PC-3 (cell line): ENCODE measurements around the gene HMGA1. TPM values are rescaled to one million over a fixed set of nuclear protein-coding genes. Genes with fewer than 3 reads are reported as not detected.

Experiments
- ATAC-seq: fragments of 200-7000 bp; cut with Tn5 transposase; 2 replicates; pipeline ENCODE4 v1.9.1; 2020; ENCODE audit warnings: mild to moderate bottlenecking, moderate library complexity
- BruUV-seq: library from RNA; stranded (reverse); fragments of 400-500 nt; replicated peaks from 2 replicates; lab custom pipeline; 2021; lab: Mats Ljungman, UMichigan
- CTCF ChIA-PET: fragments of 300-600 bp; sonication (Branson Sonifier 250); formaldehyde crosslinking; loops from one replicate; lab custom pipeline; 2022; ENCODE audit warnings: antibody characterized with exemption; lab: Charles Lee
- POLR2A ChIA-PET: fragments of 300-600 bp; sonication (Branson Sonifier 250); formaldehyde crosslinking; loops from one replicate; lab custom pipeline; 2022; ENCODE audit warnings: antibody characterized with exemption; ENCODE audit not compliant: unreplicated experiment; lab: Charles Lee
- DNase-seq: peaks from one replicate; pipeline ENCODE4 v3.0.0-alpha.2; 2015
- H2AFZ ChIP-seq: fragments of 300-600 bp; sonication (generic); 2 replicates; pipeline ENCODE4 v1.6.0; 2016; ENCODE audit warnings: antibody characterized with exemption, low read length
- H3F3A ChIP-seq: fragments of 300-600 bp; sonication (generic); one replicate; pipeline ENCODE4 v1.6.0; 2017; ENCODE audit warnings: antibody characterized with exemption, low read length, control low read depth, mild to moderate bottlenecking; ENCODE audit not compliant: unreplicated experiment
- H3K27ac ChIP-seq: fragments of 300-600 bp; sonication (generic); 2 replicates; pipeline ENCODE4 v1.5.1; 2016; ENCODE audit warnings: mild to moderate bottlenecking, low read length
- H3K27me3 ChIP-seq: fragments of 300-600 bp; sonication (generic); 2 replicates; pipeline ENCODE4 v1.6.1; 2016; ENCODE audit warnings: low read length, mixed read lengths
- H3K36me3 ChIP-seq: fragments of 300-600 bp; sonication (generic); 2 replicates; pipeline ENCODE4 v1.6.1; 2016; ENCODE audit warnings: low read depth, mixed run types, low read length, mixed read lengths
- H3K4me1 ChIP-seq: fragments of 300-600 bp; sonication (generic); 2 replicates; pipeline ENCODE4 v1.5.1; 2016; ENCODE audit warnings: low read length; ENCODE audit not compliant: insufficient read depth
- H3K4me2 ChIP-seq: fragments of 300-600 bp; sonication (generic); 2 replicates; pipeline ENCODE4 v1.6.0; 2016; ENCODE audit warnings: low read length
- H3K4me3 ChIP-seq: fragments of 300-600 bp; sonication (generic); 2 replicates; pipeline ENCODE4 v1.5.1; 2016; ENCODE audit warnings: mild to moderate bottlenecking, low read length, mixed read lengths
- H3K79me2 ChIP-seq: fragments of 300-600 bp; sonication (generic); 2 replicates; pipeline ENCODE4 v1.6.1; 2017; ENCODE audit warnings: low read length, mixed read lengths
- H3K9ac ChIP-seq: fragments of 300-600 bp; sonication (generic); 2 replicates; pipeline ENCODE4 v1.6.0; 2016; ENCODE audit warnings: mild to moderate bottlenecking, low read length
- H3K9me2 ChIP-seq: fragments of 300-600 bp; sonication (generic); replicated peaks from 2 replicates; pipeline ENCODE4 v1.6.1; 2016; ENCODE audit warnings: mixed run types, low read length, mixed read lengths
- H3K9me3 ChIP-seq: fragments of 300-600 bp; sonication (generic); 2 replicates; pipeline ENCODE4 v1.6.1; 2016; ENCODE audit warnings: low read length, mixed read lengths
- H4K20me1 ChIP-seq: fragments of 300-600 bp; sonication (generic); 2 replicates; pipeline ENCODE4 v1.6.1; 2016; ENCODE audit warnings: low read length, mixed read lengths
- EZH2 ChIP-seq: fragments of 300-600 bp; sonication (generic); IDR thresholded peaks from one replicate; pipeline ENCODE4 v1.6.1; 2017; ENCODE audit warnings: antibody characterized with exemption, mild to moderate bottlenecking, low read length; ENCODE audit not compliant: unreplicated experiment
- EZH2phosphoT487 ChIP-seq: fragments of 300-600 bp; sonication (generic); IDR thresholded peaks from 2 replicates; pipeline ENCODE4 v1.6.1; 2018; ENCODE audit warnings: mild to moderate bottlenecking, antibody characterized with exemption, low read length, borderline replicate concordance
- intact Hi-C: fragments of 100-400 bp; cut with micrococcal nuclease; formaldehyde crosslinking; loops from 2 replicates; pipeline ENCODE4 v1.9.0; 2023
- total RNA-seq: library from RNA; depleted of rRNA; stranded (reverse); fragments of >200 nt; gene quantifications from 2 replicates; pipeline ENCODE4 v1.2.3, GENCODE V29; 2014
- TF ChIP-seq, protein P1 (sequence below): fragments of 300-600 bp; sonication (generic); conservative IDR thresholded peaks from 2 replicates; pipeline ENCODE4 v1.5.1; 2017; ENCODE audit warnings: antibody characterized with exemption, low read depth, mild to moderate bottlenecking, low read length

The HMGA1 gene
- total RNA-seq, 1 experiment from 2014 or later, result 1,115 TPM

GRCh38 chr6:34226731-34227586, 9.7 kb upstream of the HMGA1 start:
- ATAC-seq, result no peak
- Histone ChIP-seq H3K4me3 (no peak overlapping the region), H4K20me1 (no peaks in the 10 kb centered on the region), H3F3A (peaks cover 8% of the 10 kb centered on the region), H2AFZ (no peak overlapping the region), H3K9me2 (no peaks in the 10 kb centered on the region), H3K27me3 (no peaks in the 10 kb centered on the region), H3K4me2 (0 out of 2 replicates have a peak overlapping the region, but pooled peaks have one; percentile 18), H3K4me1 (peaks cover 47% of the 10 kb centered on the region), H3K27ac (peak overlapping the region; percentile 51), H3K36me3 (no peaks in the 10 kb centered on the region), H3K9me3 (no peaks in the 10 kb centered on the region), H3K79me2 (no peaks in the 10 kb centered on the region), H3K9ac (no peak overlapping the region)
- TF ChIP-seq, protein P1, sequence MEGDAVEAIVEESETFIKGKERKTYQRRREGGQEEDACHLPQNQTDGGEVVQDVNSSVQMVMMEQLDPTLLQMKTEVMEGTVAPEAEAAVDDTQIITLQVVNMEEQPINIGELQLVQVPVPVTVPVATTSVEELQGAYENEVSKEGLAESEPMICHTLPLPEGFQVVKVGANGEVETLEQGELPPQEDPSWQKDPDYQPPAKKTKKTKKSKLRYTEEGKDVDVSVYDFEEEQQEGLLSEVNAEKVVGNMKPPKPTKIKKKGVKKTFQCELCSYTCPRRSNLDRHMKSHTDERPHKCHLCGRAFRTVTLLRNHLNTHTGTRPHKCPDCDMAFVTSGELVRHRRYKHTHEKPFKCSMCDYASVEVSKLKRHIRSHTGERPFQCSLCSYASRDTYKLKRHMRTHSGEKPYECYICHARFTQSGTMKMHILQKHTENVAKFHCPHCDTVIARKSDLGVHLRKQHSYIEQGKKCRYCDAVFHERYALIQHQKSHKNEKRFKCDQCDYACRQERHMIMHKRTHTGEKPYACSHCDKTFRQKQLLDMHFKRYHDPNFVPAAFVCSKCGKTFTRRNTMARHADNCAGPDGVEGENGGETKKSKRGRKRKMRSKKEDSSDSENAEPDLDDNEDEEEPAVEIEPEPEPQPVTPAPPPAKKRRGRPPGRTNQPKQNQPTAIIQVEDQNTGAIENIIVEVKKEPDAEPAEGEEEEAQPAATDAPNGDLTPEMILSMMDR, result peak; percentile 33; the same call in 1 of the 2 replicates
- no peak for TF ChIP-seq EZH2
- POLR2A ChIA-PET, result no interaction called here
- no peak for DNase-seq
- intact Hi-C loops, result no loop called here
- CTCF ChIA-PET, result interaction anchor here (0.6 kb wide), 2 partner anchors 7 to 1371 kb away, joined by 4 read pairs; no protein-coding TSS in a partner anchor
- no TSS peak for BruUV-seq

DNA sequence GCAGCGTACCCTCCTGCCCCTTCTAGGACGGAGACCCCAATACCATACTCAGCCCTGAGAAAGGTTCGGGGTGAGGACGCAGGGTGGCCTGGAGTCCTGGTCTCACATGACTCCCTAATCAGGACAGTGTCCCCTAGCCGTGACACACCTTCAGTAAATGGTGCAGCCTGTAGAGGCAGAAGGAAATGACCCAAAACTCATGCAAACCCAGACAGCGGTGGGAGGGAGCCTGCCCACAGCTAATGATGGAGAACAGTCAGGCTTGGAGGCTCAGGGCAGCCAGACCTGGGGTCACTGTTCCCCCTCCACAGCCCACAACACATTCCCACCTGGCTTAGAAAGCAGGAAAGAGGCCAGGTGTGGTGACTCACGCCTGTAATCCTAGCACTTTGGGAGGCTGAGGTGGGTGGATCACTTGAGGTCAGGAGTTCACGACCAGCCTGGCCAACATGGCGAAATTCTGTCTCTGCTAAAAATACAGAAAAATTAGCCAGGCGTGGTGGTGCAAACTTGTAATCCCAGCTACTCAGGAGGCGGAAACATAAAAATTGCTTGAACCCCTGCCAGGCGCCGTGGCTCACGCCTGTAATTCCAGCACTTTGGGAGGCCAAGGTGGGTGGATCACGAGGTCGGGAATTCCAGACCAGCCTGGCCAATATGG, 8.8 kb upstream of the HMGA1 start:
- TF ChIP-seq, protein P1, result no peak
- TF ChIP-seq EZH2phosphoT487 (no peak), EZH2 (no peak)
- Histone ChIP-seq H2AFZ (peak overlapping the region; percentile 25; the same call in 1 of the 2 replicates), H3K4me2 (peak overlapping the region; percentile 51), H3F3A (peaks cover 8% of the 10 kb centered on the region), H3K9ac (no peak overlapping the region), H4K20me1 (no peaks in the 10 kb centered on the region), H3K4me3 (no peak overlapping the region), H3K27me3 (no peaks in the 10 kb centered on the region), H3K9me2 (no peaks in the 10 kb centered on the region), H3K36me3 (no peaks in the 10 kb centered on the region), H3K9me3 (no peaks in the 10 kb centered on the region), H3K4me1 (peaks cover 47% of the 10 kb centered on the region), H3K79me2 (no peaks in the 10 kb centered on the region), H3K27ac (peak overlapping the region; percentile 51)
- DNase-seq (peak; percentile 80), ATAC-seq (peak; percentile 8)
- ChIA-PET POLR2A (no interaction called here), CTCF (interaction anchor here (0.6 kb wide), 2 partner anchors 8 to 1372 kb away, joined by 4 read pairs; no protein-coding TSS in a partner anchor)
- intact Hi-C loops, result no loop called here
- no TSS peak for BruUV-seq
